AG04449 (cell line): ENCODE measurements around the gene COL12A1.
A peak's percentile ranks its signal among the peaks of the same experiment; 100 is the strongest.

Source experiments
- CTCF ChIA-PET: fragments of 350-600 bp; formaldehyde crosslinking; extraction: SDS; loops from one replicate; lab custom pipeline; 2021; ENCODE audit warnings: antibody characterized with exemption; lab: Yijun Ruan, JAX
- POLR2A ChIA-PET: fragments of 400-600, 350-600 bp; formaldehyde crosslinking; extraction: SDS; loops from one replicate; lab custom pipeline; 2020; ENCODE audit warnings: antibody characterized with exemption, inconsistent platforms; lab: Yijun Ruan, JAX
- DNase-seq: peaks from one replicate; pipeline ENCODE4 v3.0.0-alpha.2; 2010; ENCODE audit warnings: low read depth, low spot score
- H3K4me3 ChIP-seq: 2 replicates; pipeline ENCODE4 v1.5.1; 2011; ENCODE audit warnings: low read depth, mild to moderate bottlenecking, control low read depth, low read length
- CTCF ChIP-seq: IDR thresholded peaks from one replicate; pipeline ENCODE4 v1.5.1; 2011; ENCODE audit warnings: mild to moderate bottlenecking, moderate library complexity, low read length, control low read depth, inconsistent platforms; ENCODE audit not compliant: insufficient read depth; ENCODE audit errors: missing control alignments

The COL12A1 gene

GRCh38 chr6:75052491-75052890 is 153.4 kb downstream of the COL12A1 start:
- DNase-seq, result no peak
- ChIA-PET POLR2A (no interaction called here), CTCF (no interaction called here)
- H3K4me3 ChIP-seq, result no peak overlapping the region
- TF ChIP-seq CTCF, result no peak

GRCh38 chr6:75049308-75049707 is 156.5 kb downstream of the COL12A1 start:
- DNase-seq, result no peak
- POLR2A ChIA-PET, result no interaction called here
- TF ChIP-seq CTCF, result no peak
- CTCF ChIA-PET, result interaction anchor here (1.3 kb wide), 1 partner anchor 10 kb away, joined by 3 read pairs; no protein-coding TSS in a partner anchor
- H3K4me3 ChIP-seq, result no peak overlapping the region

GRCh38 chr6:75044846-75045245 is 161.0 kb downstream of the COL12A1 start:
- DNase-seq, result peak; percentile 17
- CTCF ChIA-PET, result no interaction called here
- POLR2A ChIA-PET, result no interaction called here
- H3K4me3 ChIP-seq, result no peak overlapping the region
- TF ChIP-seq CTCF, result no peak

GRCh38 chr6:75041381-75041780 is 164.5 kb downstream of the COL12A1 start:
- H3K4me3 ChIP-seq, result no peak overlapping the region
- DNase-seq, result no peak
- no peak for TF ChIP-seq CTCF
- ChIA-PET POLR2A (no interaction called here), CTCF (no interaction called here)
